K562 (cell line): ENCODE data around the gene ZNF180. TPM values are rescaled to one million over a fixed set of nuclear protein-coding genes. Genes with fewer than 3 reads are reported as not detected.

Source experiments
- ARNT ChIP-seq, 2 experiments: fragments of 450-650 bp; IDR thresholded peaks; 2 replicates each; pipeline ENCODE4 v1.6.1; 2016; ENCODE audit warnings: mild to moderate bottlenecking in 1 of 2
- CHD2 ChIP-seq: IDR thresholded peaks from 2 replicates; pipeline ENCODE4 v1.6.1; 2011; ENCODE audit warnings: low read depth, low read length
- EP400 ChIP-seq: fragments of 450-650 bp; IDR thresholded peaks from 2 replicates; pipeline ENCODE4 v1.6.1; 2017; ENCODE audit warnings: antibody characterized with exemption, mild to moderate bottlenecking, moderate library complexity
- JUNB ChIP-seq: fragments of 450-650 bp; formaldehyde crosslinking; conservative IDR thresholded peaks from 2 replicates; pipeline ENCODE4 v1.4.0; 2020; ENCODE audit warnings: mild to moderate bottlenecking
- MYC ChIP-seq, 2 experiments: fragments of 250-450 bp in 1 of 2; sonication (Bioruptor Pico) in 1 of 2; IDR thresholded peaks; 2 replicates each; pipeline versions ENCODE4 v1.5.1 to v1.6.1; 2012 to 2021; ENCODE audit warnings: low read depth in 2 of 2, borderline replicate concordance in 1 of 2, improper control_type of control experiment in 1 of 2, low read length in 1 of 2, mild to moderate bottlenecking in 1 of 2, moderate library complexity in 1 of 2
- TAF7 ChIP-seq: fragments of 450-650 bp; IDR thresholded peaks from 2 replicates; pipeline ENCODE4 v1.6.1; 2016; ENCODE audit warnings: missing genetic modification characterization, missing compliant biosample characterization
- ZBED1 ChIP-seq: IDR thresholded peaks from 2 replicates; pipeline ENCODE4 v1.6.1; 2014
- ZKSCAN1 ChIP-seq: fragments of 150-350 bp; IDR thresholded peaks from 2 replicates; pipeline ENCODE4 v1.6.1; 2016; ENCODE audit warnings: low read depth, low read length
- ZNF184 ChIP-seq: sonication (generic); formaldehyde crosslinking; IDR thresholded peaks from 2 replicates; pipeline ENCODE4 v1.5.0; 2020; ENCODE audit warnings: missing genetic modification reagents
- ZNF232 ChIP-seq: sonication (generic); formaldehyde crosslinking; IDR thresholded peaks from 2 replicates; pipeline ENCODE4 v1.8.0; 2022; ENCODE audit warnings: mild to moderate bottlenecking, missing genetic modification reagents
- ZNF384 ChIP-seq: IDR thresholded peaks from 2 replicates; pipeline ENCODE4 v1.6.1; 2012; ENCODE audit warnings: low read depth, low read length, improper control_type of control experiment
- ZNF785 ChIP-seq: fragments of 250-450 bp; sonication (Bioruptor Pico); IDR thresholded peaks from 2 replicates; pipeline ENCODE4 v1.4.0; 2020; ENCODE audit warnings: mild to moderate bottlenecking
- polyA plus RNA-seq, 8 experiments: library from polyadenylated mRNA; depleted of rRNA in 4 of 8; stranded (reverse) in 5 of 8; unstranded in 3 of 8; fragments of >200 nt; fragmentation: Nextera tagmentation in 2 of 8; fragmentation: Illumina TruSeq in 1 of 8; extraction: Ambion mirVana in 2 of 8; extraction: Trizol in 1 of 8; gene quantifications; 2 replicates each; pipeline versions ENCODE4 v1.2.1 to v1.2.3, GENCODE V29; 2011 to 2014; ENCODE audit warnings: inconsistent platforms in 1 of 8, missing spikeins in 1 of 8
- total RNA-seq, 7 experiments: library from RNA; depleted of rRNA in 6 of 7; stranded (reverse); fragments of >200 nt in 6 of 7; fragmentation: Illumina TruSeq in 2 of 7; extraction: Trizol in 2 of 7; gene quantifications; 2 replicates each; pipeline versions ENCODE4 v1.2.1 to v1.2.3, GENCODE V29; 2011 to 2021; ENCODE audit warnings: low replicate concordance in 1 of 7
- TF ChIP-seq, protein P1 (sequence below), 2 experiments: fragments of 450-650 bp; IDR thresholded peaks; 2 replicates each; pipeline ENCODE4 v1.6.1; 2016; ENCODE audit warnings: mild to moderate bottlenecking in 2 of 2, borderline replicate concordance in 1 of 2, low read depth in 1 of 2, moderate library complexity in 1 of 2
- TF ChIP-seq, protein P2 (sequence below), 2 experiments: fragments of 150-350 bp in 1 of 2; IDR thresholded peaks; 2 replicates each; pipeline ENCODE4 v1.6.1; 2012 to 2016; ENCODE audit warnings: low read depth in 2 of 2, low read length in 2 of 2, mild to moderate bottlenecking in 1 of 2, moderate library complexity in 1 of 2

The ZNF180 gene
- total and polyA plus RNA-seq, 9 of the 15 experiments (the other 6 are each of a cell fraction or from before 2014, with no cell fraction given) = 1.8 to 8.7 (median 5.9) TPM

DNA sequence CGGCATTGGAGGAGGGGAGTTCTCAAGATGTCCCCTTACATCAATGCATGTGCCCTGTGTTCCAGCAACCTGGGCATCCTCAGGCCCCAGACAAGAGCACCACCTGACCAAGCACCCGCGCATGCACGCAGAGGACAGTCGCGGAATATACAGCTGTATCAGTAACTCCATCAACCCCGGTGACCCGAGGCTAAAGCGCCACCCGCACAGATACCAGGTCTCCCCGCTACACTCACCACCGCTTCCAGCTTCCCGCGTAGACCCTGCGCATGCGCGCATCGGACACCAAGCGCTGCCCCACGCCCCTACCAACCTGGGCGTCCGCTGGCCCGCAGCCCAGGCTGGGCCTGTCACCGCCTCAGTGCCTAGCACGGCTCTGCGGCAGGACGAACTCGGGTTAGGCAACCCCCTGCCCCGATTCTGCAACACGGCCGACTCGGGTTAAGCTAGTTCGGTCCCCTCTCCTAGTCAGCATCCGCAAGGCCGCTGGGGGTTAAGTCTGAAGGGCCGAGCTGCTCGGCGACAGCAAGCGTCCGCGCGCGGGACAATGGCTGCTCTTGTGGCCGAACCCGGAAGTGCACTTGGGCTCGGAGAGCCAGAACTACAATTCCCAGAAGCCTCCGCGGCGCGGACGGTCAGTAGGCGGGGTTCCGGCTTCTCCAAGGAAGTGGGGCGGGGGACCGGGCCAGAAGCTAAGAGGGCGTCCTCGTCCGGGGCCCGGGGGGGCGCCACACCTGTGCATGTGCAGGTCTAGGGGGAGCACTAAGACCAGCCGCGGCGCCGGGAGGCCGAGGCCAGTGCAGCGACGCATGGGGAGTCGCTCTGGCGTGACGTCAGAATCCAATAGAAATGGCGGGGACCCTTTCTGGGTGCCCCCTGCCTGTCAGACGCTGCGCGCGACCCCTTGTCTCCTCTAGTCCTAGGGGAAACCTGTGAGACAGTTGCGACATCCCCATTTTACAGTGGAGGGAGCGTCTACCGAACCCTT is at the start of gene ZNF180 (continued):
- TF ChIP-seq, protein P1, sequence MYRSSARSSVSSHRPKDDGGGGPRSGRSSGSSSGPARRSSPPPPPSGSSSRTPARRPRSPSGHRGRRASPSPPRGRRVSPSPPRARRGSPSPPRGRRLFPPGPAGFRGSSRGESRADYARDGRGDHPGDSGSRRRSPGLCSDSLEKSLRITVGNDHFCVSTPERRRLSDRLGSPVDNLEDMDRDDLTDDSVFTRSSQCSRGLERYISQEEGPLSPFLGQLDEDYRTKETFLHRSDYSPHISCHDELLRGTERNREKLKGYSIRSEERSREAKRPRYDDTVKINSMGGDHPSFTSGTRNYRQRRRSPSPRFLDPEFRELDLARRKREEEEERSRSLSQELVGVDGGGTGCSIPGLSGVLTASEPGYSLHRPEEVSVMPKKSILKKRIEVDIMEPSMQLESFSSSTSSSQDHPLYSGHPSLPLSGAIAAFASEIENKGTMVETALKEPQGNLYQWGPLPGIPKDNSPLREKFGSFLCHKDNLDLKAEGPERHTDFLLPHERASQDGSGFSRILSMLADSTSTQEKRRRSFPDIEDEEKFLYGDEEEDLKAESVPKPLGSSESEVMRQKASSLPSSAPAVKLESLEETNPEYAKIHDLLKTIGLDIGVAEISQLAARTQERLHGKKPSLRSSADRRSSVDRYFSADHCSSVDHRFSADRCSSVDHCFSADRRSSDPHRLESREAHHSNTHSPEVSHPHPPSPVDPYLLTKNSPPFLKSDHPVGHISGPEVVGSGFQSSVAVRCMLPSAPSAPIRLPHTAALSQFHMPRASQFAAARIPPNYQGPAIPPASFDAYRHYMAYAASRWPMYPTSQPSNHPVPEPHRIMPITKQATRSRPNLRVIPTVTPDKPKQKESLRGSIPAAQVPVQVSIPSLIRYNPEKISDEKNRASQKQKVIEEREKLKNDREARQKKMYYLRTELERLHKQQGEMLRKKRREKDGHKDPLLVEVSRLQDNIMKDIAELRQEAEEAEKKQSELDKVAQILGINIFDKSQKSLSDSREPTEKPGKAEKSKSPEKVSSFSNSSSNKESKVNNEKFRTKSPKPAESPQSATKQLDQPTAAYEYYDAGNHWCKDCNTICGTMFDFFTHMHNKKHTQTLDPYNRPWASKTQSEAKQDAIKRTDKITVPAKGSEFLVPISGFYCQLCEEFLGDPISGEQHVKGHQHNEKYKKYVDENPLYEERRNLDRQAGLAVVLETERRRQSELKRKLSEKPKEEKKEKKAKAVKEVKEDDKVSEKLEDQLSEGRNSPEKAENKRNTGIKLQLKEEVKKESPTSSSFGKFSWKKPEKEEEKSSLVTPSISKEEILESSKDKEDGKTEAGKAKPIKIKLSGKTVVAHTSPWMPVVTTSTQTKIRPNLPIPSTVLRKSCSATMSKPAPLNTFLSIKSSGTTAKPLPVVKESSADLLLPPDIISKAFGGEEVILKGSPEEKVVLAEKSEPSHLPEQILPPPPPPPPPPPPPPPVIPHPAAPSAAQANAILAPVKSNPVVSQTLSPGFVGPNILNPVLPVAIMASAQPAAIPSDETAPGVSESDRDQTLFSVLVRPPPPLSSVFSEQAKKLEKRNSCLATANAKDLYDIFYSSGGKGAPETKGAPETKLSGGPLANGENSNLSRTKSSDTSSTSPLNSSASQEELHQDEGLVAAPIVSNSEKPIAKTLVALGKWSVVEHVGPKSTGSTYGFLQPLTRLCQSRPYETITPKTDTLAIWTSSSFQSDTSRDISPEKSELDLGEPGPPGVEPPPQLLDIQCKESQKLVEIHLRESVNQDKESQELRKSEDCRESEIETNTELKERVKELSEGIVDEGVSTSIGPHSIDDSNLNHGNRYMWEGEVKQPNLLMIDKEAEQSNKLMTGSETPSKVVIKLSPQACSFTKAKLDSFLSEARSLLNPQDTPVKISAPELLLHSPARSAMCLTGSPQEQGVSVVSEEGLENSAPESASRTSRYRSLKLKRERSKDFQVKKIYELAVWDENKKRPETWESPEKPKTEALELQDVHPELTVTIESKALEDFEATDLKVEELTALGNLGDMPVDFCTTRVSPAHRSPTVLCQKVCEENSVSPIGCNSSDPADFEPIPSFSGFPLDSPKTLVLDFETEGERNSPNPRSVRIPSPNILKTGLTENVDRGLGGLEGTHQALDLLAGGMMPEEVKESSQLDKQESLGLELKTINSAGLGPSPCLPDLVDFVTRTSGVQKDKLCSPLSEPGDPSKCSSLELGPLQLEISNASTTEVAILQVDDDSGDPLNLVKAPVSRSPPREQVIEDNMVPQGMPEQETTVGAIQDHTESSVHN (IDR thresholded peaks at IDR 0.05; ENCODE audit: borderline replicate concordance in 1 of 2, low read depth in 1 of 2) = no peak
- peak; percentile 95 for TF ChIP-seq EP400
- TF ChIP-seq ZKSCAN1 = no peak
- TF ChIP-seq JUNB = no peak
- no peak for TF ChIP-seq ZNF384
- 0 out of 2 replicates have a peak, but pooled peaks have one; percentile 84 for TF ChIP-seq ZNF232 (CRISPR knock-in tag)
- TF ChIP-seq ZNF785 (CRISPR knock-in tag) = no peak
- peak; percentile 88 for TF ChIP-seq MYC (IDR thresholded peaks at IDR 0.05; ENCODE audit: low read depth, low read length)
- TF ChIP-seq MYC (CRISPR knock-in tag; IDR thresholded peaks at IDR 0.05; ENCODE audit: borderline replicate concordance, low read depth) = peak; percentile 81
- TF ChIP-seq, protein P2, sequence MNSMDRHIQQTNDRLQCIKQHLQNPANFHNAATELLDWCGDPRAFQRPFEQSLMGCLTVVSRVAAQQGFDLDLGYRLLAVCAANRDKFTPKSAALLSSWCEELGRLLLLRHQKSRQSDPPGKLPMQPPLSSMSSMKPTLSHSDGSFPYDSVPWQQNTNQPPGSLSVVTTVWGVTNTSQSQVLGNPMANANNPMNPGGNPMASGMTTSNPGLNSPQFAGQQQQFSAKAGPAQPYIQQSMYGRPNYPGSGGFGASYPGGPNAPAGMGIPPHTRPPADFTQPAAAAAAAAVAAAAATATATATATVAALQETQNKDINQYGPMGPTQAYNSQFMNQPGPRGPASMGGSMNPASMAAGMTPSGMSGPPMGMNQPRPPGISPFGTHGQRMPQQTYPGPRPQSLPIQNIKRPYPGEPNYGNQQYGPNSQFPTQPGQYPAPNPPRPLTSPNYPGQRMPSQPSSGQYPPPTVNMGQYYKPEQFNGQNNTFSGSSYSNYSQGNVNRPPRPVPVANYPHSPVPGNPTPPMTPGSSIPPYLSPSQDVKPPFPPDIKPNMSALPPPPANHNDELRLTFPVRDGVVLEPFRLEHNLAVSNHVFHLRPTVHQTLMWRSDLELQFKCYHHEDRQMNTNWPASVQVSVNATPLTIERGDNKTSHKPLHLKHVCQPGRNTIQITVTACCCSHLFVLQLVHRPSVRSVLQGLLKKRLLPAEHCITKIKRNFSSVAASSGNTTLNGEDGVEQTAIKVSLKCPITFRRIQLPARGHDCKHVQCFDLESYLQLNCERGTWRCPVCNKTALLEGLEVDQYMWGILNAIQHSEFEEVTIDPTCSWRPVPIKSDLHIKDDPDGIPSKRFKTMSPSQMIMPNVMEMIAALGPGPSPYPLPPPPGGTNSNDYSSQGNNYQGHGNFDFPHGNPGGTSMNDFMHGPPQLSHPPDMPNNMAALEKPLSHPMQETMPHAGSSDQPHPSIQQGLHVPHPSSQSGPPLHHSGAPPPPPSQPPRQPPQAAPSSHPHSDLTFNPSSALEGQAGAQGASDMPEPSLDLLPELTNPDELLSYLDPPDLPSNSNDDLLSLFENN (IDR thresholded peaks at IDR 0.05; ENCODE audit: low read depth in 2 of 2, low read length in 2 of 2) = peak in 1 of 2 experiments; percentile 24; a peak in 1 of 4 replicates
- no peak for TF ChIP-seq ZNF184 (CRISPR knock-in tag)
- no peak for TF ChIP-seq CHD2
- peak; percentile 86 for TF ChIP-seq TAF7
- TF ChIP-seq ZBED1 = 0 out of 2 replicates have a peak, but pooled peaks have one; percentile 33
- TF ChIP-seq ARNT (IDR thresholded peaks at IDR 0.05) = no peak
